Smooth muscle cell of the pulmonary artery (primary cell): ENCODE results near the gene CNKSR2. TPM values are rescaled to one million over a fixed set of nuclear protein-coding genes. Genes with fewer than 3 reads are reported as not detected.

ENCODE experiments used
- total RNA-seq: library from RNA; depleted of rRNA; stranded (reverse); fragments of >200 nt; gene quantifications from 2 replicates; pipeline ENCODE4 v1.2.3, GENCODE V29; 2014

CNKSR2 gene
- 0.66 and 0.85 TPM in 2 replicates for total RNA-seq

GRCh38 chrX:21374163-21374993 is at the start of gene CNKSR2:
Gene CNKSR2 (plus strand): TSS chrX:21374418. CDS start chrX:21374898, 480 bp downstream.

GRCh38 chrX:21658152-21658737 is 284.0 kb downstream of the CNKSR2 start, which contains the start of gene KLHL34:
Gene KLHL34 (minus strand): TSS chrX:21658330. CDS start chrX:21657788, 542 bp downstream.

